Kidney glomerular epithelial cell (primary cell): Measurements from ENCODE around the gene WDR19.
"Not testable (repeated sequence)": the region's sequence is repeated elsewhere in the genome, so short reads cannot be mapped to it uniquely, and the experiment has no call there.

Experiments
- DNase-seq: peaks from one replicate; lab custom pipeline; 2025; lab: John Stamatoyannopoulos, UW

WDR19 gene

GRCh38 chr4:39233114-39233513 lies 50.8 kb downstream of the WDR19 start:
- DNase-seq = no peak

GRCh38 chr4:39233783-39234182 lies 51.5 kb downstream of the WDR19 start:
- DNase-seq = no peak

GRCh38 chr4:39235021-39235420 lies 52.7 kb downstream of the WDR19 start:
- no peak for DNase-seq

- DNase-seq = no peak
These were observed 53.4 kb downstream of the WDR19 start for GRCh38 chr4:39235696-39236095.

- DNase-seq = no peak
These were observed 54.9 kb downstream of the WDR19 start for GRCh38 chr4:39237179-39237578.

DNA sequence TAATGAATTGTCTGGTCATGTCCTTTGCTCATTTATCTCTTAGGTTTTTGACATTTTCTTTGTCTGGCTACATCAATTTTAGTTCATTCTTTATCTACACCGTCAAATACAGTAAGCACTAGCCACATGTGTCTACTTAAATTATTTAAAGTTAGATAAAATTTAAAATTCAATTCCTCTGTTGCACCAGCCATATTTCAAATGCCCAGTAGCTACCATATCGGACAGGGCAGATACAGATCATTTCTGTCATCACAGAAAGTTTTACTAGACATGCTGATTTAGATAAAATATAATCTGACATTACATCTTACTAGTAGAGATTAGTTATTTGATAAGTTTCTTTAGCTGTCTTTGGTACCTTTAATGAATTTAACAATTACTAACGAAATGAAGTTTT lies 61.1 kb downstream of the WDR19 start:
- DNase-seq = no peak

- peak; percentile 76 for DNase-seq
These were observed 72.9 kb downstream of the WDR19 start for GRCh38 chr4:39255266-39255665.

DNA sequence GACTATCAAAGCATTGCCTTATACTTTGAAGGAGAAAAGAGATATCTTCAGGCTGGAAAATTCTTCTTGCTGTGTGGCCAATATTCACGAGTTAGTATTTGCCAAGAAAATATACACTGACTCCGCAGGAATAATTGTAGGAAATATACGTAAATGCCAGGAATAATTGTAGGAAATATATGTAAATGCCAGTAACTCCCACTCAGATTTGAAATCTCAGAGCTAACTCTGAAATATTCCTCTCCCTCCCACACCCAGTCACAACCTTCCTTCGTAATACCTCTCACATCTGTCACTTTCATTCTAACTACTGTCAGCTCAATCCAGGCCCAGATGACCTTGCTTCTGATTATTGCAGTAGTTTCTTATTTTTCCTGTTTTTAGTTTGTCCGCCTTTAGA lies 73.5 kb downstream of the WDR19 start:
- no peak for DNase-seq

DNA sequence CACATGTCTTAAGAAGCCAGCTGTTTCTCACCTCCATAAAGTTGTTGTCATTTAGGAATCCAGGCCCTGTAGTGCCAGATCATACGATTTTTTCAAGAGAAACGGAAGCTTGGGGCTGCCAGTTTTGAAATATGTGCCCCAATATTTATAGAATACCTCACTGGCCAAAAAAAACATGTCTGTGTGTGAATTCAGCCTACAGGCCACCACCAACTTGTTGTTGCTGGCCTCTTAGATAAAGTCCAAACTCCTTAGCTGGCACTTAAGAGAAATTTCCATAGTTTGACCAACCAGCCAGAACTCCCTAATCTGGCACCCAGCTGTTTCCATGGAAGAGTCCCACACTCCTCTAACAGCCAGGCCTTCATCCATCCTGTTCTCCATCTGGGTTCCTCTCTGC lies 74.1 kb downstream of the WDR19 start:
- DNase-seq = no peak

- peak; percentile 67 for DNase-seq
These were observed 77.4 kb downstream of the WDR19 start for GRCh38 chr4:39259571-39260330.

DNA sequence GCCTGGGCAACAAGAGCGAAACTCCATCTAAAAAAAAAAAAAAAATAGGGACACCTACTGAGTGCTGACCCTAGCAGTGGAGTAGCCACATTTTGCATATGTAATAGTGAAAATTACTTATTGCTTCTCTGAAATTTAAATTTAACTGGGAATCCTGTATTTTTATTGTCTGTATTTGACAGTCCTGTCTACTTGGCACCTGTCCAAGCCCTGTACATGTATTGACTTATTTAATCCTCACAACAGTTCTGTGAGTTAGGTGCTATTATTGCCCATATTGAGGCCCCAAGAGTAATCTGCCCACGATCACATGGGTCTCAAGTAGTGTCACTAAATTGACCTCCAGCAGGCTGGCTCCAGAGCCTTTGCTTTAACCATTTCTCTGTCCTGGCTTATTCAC lies 81.6 kb downstream of the WDR19 start:
- no peak for DNase-seq

GRCh38 chr4:39274503-39274902 lies 92.2 kb downstream of the WDR19 start:
- no peak for DNase-seq

GRCh38 chr4:39277661-39278060 lies 95.3 kb downstream of the WDR19 start:
- not testable (repeated sequence) for DNase-seq

GRCh38 chr4:39278476-39278875 lies 96.1 kb downstream of the WDR19 start:
- no peak for DNase-seq

DNA sequence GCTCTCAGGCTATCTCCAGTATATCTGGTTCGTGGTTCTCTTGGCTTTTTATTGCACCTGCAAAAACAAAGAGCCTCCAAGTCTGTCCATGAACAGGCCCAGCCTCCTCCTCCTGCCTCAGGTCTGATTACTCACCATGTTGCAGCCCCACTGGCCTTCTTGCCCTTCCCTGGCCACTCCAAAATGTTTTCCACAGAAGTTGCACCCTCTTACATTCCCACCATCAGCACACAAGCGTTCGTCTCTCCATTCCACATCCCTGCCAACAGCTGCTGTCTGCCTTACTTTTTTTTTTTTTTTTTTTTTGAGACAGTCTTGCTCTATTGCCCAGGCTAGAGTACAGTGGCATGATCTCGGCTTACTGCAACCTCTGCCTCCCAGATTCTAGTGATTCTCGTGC lies 97.1 kb downstream of the WDR19 start:
- no peak for DNase-seq

DNA sequence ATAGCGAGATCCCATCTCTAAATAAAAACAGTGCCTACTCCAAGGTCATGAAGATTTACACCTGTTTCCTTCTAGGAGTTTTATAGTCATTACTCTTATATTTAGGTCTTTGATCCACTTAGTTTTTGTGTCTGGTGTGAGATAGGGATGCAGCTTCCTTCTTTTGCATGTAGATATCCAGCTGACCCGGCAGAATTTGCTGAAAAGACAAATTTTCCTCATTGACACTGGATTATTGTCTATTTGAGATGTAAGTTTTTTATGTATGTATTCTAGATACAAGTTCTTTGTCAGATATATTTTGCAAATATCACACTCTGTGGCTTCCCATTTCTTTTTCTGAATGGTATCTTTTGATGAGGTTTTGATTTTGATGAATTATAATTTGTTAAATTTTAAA lies 98.4 kb downstream of the WDR19 start:
- DNase-seq = no peak

- no peak for DNase-seq
These were observed 102.9 kb downstream of the WDR19 start for GRCh38 chr4:39285111-39285795.

DNA sequence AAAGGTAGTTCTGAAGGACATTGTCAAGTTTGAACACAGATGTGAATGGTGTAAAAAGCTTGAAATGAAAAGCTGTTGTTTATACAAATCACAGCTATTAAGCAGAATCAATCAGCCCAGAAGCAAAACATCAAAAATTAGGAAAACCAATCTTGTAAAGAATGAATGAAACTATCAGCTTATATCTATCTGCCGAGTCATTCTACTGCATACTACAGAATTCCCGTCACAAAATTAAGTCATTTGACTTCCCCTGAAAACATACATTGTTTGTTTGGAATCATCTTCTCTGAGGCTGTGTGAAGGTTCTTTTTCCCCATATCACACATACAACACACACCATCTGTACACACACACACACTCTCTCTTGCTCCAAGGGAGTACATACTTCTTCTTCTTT lies 103.5 kb downstream of the WDR19 start:
- DNase-seq = no peak

DNA sequence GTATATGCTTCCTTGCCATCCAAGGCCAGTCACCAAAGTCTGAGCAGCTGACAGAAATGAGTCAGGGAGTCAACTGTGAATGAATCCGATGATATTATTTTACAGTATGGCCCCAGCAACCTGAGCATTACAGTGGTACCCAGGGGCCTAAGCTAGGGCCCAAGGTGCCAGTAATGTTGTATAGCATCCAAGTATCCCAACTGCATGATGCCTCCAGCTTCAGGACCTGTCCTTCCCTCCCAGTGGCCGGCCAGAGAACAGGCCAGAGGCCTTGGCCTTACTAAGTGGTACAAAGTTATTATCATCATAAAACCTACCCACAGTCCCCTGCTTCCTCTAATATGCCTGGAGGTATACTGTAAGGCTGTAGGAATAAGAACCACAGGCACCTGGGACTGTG lies 103.9 kb downstream of the WDR19 start:
- no peak for DNase-seq

DNA sequence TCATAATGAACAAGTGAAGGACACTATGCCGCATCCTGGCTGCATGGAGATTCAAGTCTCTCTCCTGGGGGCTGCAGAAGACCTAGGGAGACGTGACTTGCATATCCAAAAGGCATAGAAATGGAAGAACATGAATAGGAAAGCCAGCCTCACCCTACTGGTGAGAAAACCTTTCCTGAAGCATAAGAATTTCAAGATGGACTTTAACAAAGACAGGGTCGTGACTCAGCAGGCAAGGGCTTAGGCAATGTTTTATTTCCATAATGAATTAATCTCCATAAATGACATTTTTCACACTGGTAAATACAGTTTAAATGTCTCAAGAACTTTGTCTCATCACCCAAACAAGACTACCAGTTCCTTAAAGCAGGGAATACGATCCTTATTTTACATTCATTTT lies 104.9 kb downstream of the WDR19 start:
- no peak for DNase-seq

DNA sequence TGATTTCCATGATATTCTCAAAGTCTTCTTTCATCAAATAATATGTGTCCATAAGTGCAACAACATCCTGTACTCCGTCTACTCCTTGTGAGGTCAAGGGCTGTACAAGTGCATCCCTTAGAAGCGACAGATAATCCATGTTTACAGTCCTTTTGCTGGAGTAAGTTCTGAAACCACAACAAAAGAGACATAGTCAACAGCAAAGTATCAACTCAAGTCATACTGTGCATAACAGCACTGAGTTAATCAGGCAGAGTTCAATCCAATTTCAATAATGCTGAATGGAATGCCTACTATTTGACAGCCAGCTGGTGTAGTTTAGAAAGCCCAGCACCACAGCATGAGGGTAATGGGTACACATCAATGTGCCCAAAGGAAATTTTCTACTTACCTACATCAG lies 109.4 kb downstream of the WDR19 start:
- DNase-seq = no peak

GRCh38 chr4:39292433-39292832 lies 110.1 kb downstream of the WDR19 start:
- not testable (repeated sequence) for DNase-seq

- DNase-seq = no peak
These were observed 113.5 kb downstream of the WDR19 start for GRCh38 chr4:39295784-39296183.

- DNase-seq = no peak
These were observed 120.6 kb downstream of the WDR19 start for GRCh38 chr4:39302901-39303300.
